ENCODE results near the gene ANKMY2.

The ANKMY2 gene

GRCh38 chr7:16647435-16647960 lies 1.9 kb upstream of the ANKMY2 start:
- no peak for DNase-seq
- Histone ChIP-seq H3K27me3 (no peaks in the 10 kb centered on the region), H3K9me3 (no peaks in the 10 kb centered on the region), H3K4me3 (ENCODE audit: low read depth, low read length) (peak overlapping the region; percentile 95), H3K36me3 (peaks cover 10% of the 10 kb centered on the region), H3K4me1 (peaks cover 3% of the 10 kb centered on the region; the same call in 1 of the 2 replicates)
- TF ChIP-seq, protein P1, sequence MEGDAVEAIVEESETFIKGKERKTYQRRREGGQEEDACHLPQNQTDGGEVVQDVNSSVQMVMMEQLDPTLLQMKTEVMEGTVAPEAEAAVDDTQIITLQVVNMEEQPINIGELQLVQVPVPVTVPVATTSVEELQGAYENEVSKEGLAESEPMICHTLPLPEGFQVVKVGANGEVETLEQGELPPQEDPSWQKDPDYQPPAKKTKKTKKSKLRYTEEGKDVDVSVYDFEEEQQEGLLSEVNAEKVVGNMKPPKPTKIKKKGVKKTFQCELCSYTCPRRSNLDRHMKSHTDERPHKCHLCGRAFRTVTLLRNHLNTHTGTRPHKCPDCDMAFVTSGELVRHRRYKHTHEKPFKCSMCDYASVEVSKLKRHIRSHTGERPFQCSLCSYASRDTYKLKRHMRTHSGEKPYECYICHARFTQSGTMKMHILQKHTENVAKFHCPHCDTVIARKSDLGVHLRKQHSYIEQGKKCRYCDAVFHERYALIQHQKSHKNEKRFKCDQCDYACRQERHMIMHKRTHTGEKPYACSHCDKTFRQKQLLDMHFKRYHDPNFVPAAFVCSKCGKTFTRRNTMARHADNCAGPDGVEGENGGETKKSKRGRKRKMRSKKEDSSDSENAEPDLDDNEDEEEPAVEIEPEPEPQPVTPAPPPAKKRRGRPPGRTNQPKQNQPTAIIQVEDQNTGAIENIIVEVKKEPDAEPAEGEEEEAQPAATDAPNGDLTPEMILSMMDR (IDR thresholded peaks at IDR 0.05; ENCODE audit: low read depth, low read length): no peak

DNA sequence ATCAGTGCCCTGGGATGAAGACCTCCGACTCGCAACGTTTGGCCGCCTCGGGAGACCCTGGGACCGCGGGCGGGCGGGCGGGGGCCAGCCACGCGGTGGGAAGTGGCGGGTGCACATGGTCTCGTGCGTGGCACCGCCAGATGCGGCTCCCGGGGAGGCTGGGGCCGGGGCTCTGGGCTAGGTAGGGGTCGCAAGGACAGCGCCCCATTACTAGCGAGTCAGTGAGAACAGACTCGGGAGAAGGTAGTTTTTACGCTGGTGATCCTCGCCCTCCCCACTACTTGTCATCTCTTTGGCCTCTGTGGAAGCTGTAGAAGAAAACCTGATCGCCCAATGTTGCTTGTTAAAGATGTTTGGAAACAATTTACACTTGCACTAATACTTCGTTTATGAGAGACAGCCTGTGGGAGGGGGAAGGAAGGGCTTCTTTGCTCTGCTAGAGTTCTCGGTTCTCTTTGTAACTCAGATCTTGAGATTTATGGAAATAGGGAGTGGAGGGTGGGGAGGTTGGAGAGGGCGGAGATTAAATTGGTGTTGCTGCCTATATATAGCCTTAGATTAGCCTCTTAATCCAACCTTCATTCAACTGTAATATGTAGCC lies 1.0 kb upstream of the ANKMY2 start:
- H3K27me3 ChIP-seq: no peaks in the 10 kb centered on the region
- TF ChIP-seq, protein P1 (IDR thresholded peaks at IDR 0.05; ENCODE audit: low read depth, low read length): no peak
- peaks cover 4% of the 10 kb centered on the region for H3K36me3 ChIP-seq
- H3K4me1 ChIP-seq: peaks cover 3% of the 10 kb centered on the region; the same call in 1 of the 2 replicates
- H3K9me3 ChIP-seq: no peaks in the 10 kb centered on the region
- H3K4me3 ChIP-seq (ENCODE audit: low read depth, low read length): peak overlapping the region; percentile 95
- DNase-seq: peak; percentile 33

DNA sequence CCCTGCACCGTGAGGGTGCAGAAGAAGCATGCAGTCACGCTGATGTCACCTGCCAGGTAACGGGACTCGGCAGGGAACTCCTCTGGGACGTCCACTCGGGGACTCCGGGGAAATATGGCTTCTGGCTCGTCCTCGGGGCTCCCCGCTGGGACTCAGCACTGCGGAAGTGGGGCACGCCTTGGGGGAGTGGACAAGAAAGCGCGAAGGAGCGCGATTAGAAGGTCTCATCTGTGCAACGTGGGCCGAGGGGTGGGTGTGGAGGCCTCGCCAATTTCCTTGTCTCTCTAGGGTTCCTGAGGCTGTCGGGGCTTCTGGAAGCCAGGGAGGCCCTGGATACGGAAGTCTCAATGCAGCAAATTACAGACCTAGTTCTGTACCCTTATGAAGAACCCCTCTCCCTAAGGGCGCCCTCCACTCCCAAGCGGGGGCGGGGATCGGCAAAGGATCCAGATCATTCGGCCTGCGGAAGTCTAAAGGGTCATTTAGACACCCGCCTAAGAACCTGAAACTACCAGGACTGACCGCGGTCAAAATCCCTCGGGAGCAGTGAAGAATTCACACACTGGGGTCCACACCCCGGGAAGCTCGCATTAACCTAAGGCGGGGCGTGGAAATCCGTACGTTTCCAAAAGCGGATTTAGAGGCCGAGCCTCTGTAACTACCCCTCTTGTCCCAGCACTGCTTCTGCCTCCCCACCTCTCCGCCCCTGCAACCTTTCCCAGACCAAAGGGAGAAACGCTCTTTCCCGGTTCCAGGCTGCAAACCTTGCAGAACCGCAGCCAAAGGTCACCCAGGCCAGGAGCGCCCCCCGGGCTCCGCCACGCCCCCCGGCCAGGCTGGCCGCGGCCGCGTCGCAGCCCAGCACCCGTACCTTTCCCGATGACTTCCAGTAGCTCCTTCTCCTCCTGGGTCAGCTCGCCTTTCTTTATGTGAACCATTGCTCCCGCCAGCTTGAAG lies 640 bp downstream of the ANKMY2 start:
- peaks cover 3% of the 10 kb centered on the region; the same call in 1 of the 2 replicates for H3K4me1 ChIP-seq
- peak overlapping the region; percentile 95 for H3K4me3 ChIP-seq (ENCODE audit: low read depth, low read length)
- no peaks in the 10 kb centered on the region for H3K9me3 ChIP-seq
- TF ChIP-seq, protein P1 (IDR thresholded peaks at IDR 0.05; ENCODE audit: low read depth, low read length): no peak
- H3K27me3 ChIP-seq: no peaks in the 10 kb centered on the region
- peak; percentile 26 for DNase-seq
- peaks cover 4% of the 10 kb centered on the region; the same call in 1 of the 2 replicates for H3K36me3 ChIP-seq

- Histone ChIP-seq H3K9me3 (no peaks in the 10 kb centered on the region), H3K4me1 (peaks cover 3% of the 10 kb centered on the region; the same call in 1 of the 2 replicates), H3K4me3 (ENCODE audit: low read depth, low read length) (peak overlapping the region; percentile 95), H3K27me3 (no peaks in the 10 kb centered on the region), H3K36me3 (peaks cover 1% of the 10 kb centered on the region; the same call in 1 of the 2 replicates)
- no peak for DNase-seq
- TF ChIP-seq, protein P1 (IDR thresholded peaks at IDR 0.05; ENCODE audit: low read depth, low read length): no peak
Measured at GRCh38 chr7:16644157-16644556, 1.4 kb downstream of the ANKMY2 start.

DNA sequence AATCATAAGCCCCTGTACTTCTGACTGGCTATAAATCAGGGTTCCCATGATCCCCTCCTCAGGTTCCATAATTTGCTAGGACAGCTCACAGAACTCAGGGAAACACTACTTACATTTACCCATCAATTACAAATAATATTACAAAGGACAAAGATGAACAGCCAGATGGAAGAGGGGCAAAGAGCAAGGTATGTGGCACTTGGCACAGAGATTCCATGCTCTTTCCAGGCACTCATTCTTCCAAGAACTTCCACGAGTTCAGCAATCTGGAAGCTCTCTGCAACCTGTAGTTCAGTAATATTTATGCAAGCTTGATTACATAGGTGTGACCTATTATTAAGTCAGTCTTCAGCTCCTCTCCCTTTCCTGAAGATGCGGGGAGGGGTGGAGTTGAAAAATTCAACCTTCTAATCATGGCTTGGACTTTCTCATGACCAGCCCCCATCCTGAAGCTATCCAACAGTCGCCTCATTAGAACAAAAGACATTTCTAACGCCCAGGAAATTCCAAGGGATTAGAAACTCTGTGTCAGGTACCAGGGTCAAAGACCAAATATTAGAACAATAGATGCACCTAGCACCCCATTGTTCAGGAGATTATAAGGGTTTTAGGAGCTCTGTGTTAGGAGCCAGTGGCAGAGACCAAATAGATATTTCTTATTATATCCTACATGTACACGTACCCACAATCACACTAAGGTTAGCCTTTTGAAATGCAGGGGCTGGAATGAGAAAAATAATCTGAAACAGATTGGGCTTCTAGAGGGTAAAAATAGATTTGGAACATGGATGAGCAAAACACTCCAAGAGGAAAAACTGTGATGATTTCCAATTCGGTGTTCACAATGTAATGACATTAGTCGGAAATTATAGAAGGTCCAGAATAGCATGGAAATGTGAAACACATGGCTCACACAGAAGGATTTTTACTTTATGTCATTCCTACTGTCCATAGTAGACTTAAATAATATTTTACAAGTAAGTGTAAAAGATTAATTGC lies 7.0 kb downstream of the ANKMY2 start:
- TF ChIP-seq, protein P1 (IDR thresholded peaks at IDR 0.05; ENCODE audit: low read depth, low read length): no peak
- DNase-seq: no peak
- no peaks in the 10 kb centered on the region for H3K27me3 ChIP-seq
- no peaks in the 10 kb centered on the region for H3K36me3 ChIP-seq
- no peaks in the 10 kb centered on the region for H3K9me3 ChIP-seq
- no peak overlapping the region for H3K4me3 ChIP-seq (ENCODE audit: low read depth, low read length)
- no peaks in the 10 kb centered on the region; the same call in 1 of the 2 replicates for H3K4me1 ChIP-seq
